ENCODE data around the gene TSGA10. TPM values are rescaled to one million over a fixed set of nuclear protein-coding genes. Genes with fewer than 3 reads are reported as not detected.
A peak's percentile ranks its signal among the peaks of the same experiment; 100 is the strongest.

Gene TSGA10
- total RNA-seq, 1 donor from 2014 or later, result 3.0 TPM

GRCh38 chr2:99180755-99181623 lies 26.2 kb upstream of the TSGA10 start, which contains the start of the genes MITD1 and MRPL30:
TSS of gene MITD1 (minus strand) at chr2:99181058. CDS start at chr2:99180981, 77 bp downstream.
TSS of gene MRPL30 (plus strand) at chr2:99181184. CDS start at chr2:99186204, 5,020 bp downstream.
- DNase-seq (ENCODE audit: low spot score), result peak; percentile 90
- intact Hi-C loops (cut with micrococcal nuclease), result loop anchor here (1.0 to 10.0 kb wide), 6 partner anchors 27 to 1824 kb away; partner anchors contain the start of genes C2orf15, COA5, LIPT1 and REV1
- H3K9me3 Mint-ChIP-seq, result no peaks in the 10 kb centered on the region
- peak within 1 kb of the TSS; percentile 99 for H3K4me3 Mint-ChIP-seq
- peaks cover 36% of the 10 kb centered on the region for H3K4me1 Mint-ChIP-seq (ENCODE audit: low read depth)
- no peaks in the 10 kb centered on the region for H3K27me3 Mint-ChIP-seq (ENCODE audit: insufficient read depth)
- peak within 1 kb of the TSS; percentile 96 for H3K27ac Mint-ChIP-seq
- H3K36me3 Mint-ChIP-seq (ENCODE audit: low read depth), result peaks cover 12% of the 10 kb centered on the region

GRCh38 chr2:99171377-99172140 lies 16.8 kb upstream of the TSGA10 start:
- Mint-ChIP-seq H3K27me3 (ENCODE audit: insufficient read depth) (no peaks in the 10 kb centered on the region), H3K4me1 (ENCODE audit: low read depth) (peaks cover 37% of the 10 kb centered on the region), H3K4me3 (no peak overlapping the region), H3K27ac (no peak overlapping the region), H3K36me3 (ENCODE audit: low read depth) (peaks cover 40% of the 10 kb centered on the region), H3K9me3 (no peaks in the 10 kb centered on the region)
- intact Hi-C loops (cut with micrococcal nuclease), result no loop called here
- no peak for DNase-seq (ENCODE audit: low spot score)

GRCh38 chr2:99169534-99169933 lies 14.8 kb upstream of the TSGA10 start:
- Mint-ChIP-seq H3K36me3 (ENCODE audit: low read depth) (peaks cover 42% of the 10 kb centered on the region), H3K4me3 (no peak overlapping the region), H3K4me1 (ENCODE audit: low read depth) (peaks cover 26% of the 10 kb centered on the region), H3K9me3 (no peaks in the 10 kb centered on the region), H3K27ac (no peak overlapping the region), H3K27me3 (ENCODE audit: insufficient read depth) (no peaks in the 10 kb centered on the region)
- no peak for DNase-seq (ENCODE audit: low spot score)
- intact Hi-C loops (cut with micrococcal nuclease), result no loop called here

- no peak overlapping the region for H3K4me3 Mint-ChIP-seq
- H3K27ac Mint-ChIP-seq, result peak overlapping the region; percentile 11
- no peak for DNase-seq (ENCODE audit: low spot score)
- peaks cover 40% of the 10 kb centered on the region for H3K36me3 Mint-ChIP-seq (ENCODE audit: low read depth)
- peaks cover 15% of the 10 kb centered on the region for H3K4me1 Mint-ChIP-seq (ENCODE audit: low read depth)
- H3K27me3 Mint-ChIP-seq (ENCODE audit: insufficient read depth), result no peaks in the 10 kb centered on the region
- H3K9me3 Mint-ChIP-seq, result no peaks in the 10 kb centered on the region
- intact Hi-C loops (cut with micrococcal nuclease), result no loop called here
Measured at GRCh38 chr2:99166218-99166617, 11.5 kb upstream of the TSGA10 start.

GRCh38 chr2:99159594-99159993 lies 4.9 kb upstream of the TSGA10 start:
- Mint-ChIP-seq H3K9me3 (no peaks in the 10 kb centered on the region), H3K4me3 (no peak overlapping the region), H3K27ac (no peak overlapping the region), H3K4me1 (ENCODE audit: low read depth) (peaks cover 25% of the 10 kb centered on the region), H3K27me3 (ENCODE audit: insufficient read depth) (no peaks in the 10 kb centered on the region), H3K36me3 (ENCODE audit: low read depth) (peaks cover 21% of the 10 kb centered on the region)
- intact Hi-C loops (cut with micrococcal nuclease), result loop anchor here (10.0 kb wide), 2 partner anchors 385 to 715 kb away; partner anchors contain the start of gene INPP4A
- no peak for DNase-seq (ENCODE audit: low spot score)

GRCh38 chr2:99158599-99158998 lies 3.9 kb upstream of the TSGA10 start:
- no peak overlapping the region for H3K4me3 Mint-ChIP-seq
- intact Hi-C loops (cut with micrococcal nuclease), result loop anchor here (10.0 kb wide), 2 partner anchors 384 to 714 kb away; partner anchors contain the start of gene INPP4A
- H3K9me3 Mint-ChIP-seq, result no peaks in the 10 kb centered on the region
- H3K27me3 Mint-ChIP-seq (ENCODE audit: insufficient read depth), result no peaks in the 10 kb centered on the region
- H3K27ac Mint-ChIP-seq, result no peak overlapping the region
- no peak for DNase-seq (ENCODE audit: low spot score)
- H3K4me1 Mint-ChIP-seq (ENCODE audit: low read depth), result peaks cover 25% of the 10 kb centered on the region
- H3K36me3 Mint-ChIP-seq (ENCODE audit: low read depth), result peaks cover 14% of the 10 kb centered on the region

GRCh38 chr2:99156891-99157290 lies 2.1 kb upstream of the TSGA10 start:
- Mint-ChIP-seq H3K4me3 (no peak overlapping the region), H3K4me1 (ENCODE audit: low read depth) (peaks cover 25% of the 10 kb centered on the region), H3K27me3 (ENCODE audit: insufficient read depth) (no peaks in the 10 kb centered on the region), H3K27ac (no peak overlapping the region), H3K9me3 (no peaks in the 10 kb centered on the region), H3K36me3 (ENCODE audit: low read depth) (peaks cover 12% of the 10 kb centered on the region)
- DNase-seq (ENCODE audit: low spot score), result no peak
- intact Hi-C loops (cut with micrococcal nuclease), result loop anchor here (10.0 kb wide), 2 partner anchors 382 to 712 kb away; partner anchors contain the start of gene INPP4A

- no peaks in the 10 kb centered on the region for H3K27me3 Mint-ChIP-seq (ENCODE audit: insufficient read depth)
- DNase-seq (ENCODE audit: low spot score), result no peak
- H3K36me3 Mint-ChIP-seq (ENCODE audit: low read depth), result peaks cover 8% of the 10 kb centered on the region
- H3K9me3 Mint-ChIP-seq, result no peaks in the 10 kb centered on the region
- no peak overlapping the region for H3K4me3 Mint-ChIP-seq
- intact Hi-C loops (cut with micrococcal nuclease), result loop anchor here (1.0 to 10.0 kb wide), 9 partner anchors 13 to 1157 kb away; partner anchors contain the start of genes C2orf15, COA5, INPP4A and MITD1
- H3K4me1 Mint-ChIP-seq (ENCODE audit: low read depth), result peaks cover 31% of the 10 kb centered on the region
- peak overlapping the region; percentile 95 for H3K27ac Mint-ChIP-seq
Measured at GRCh38 chr2:99153921-99154604, 679 bp downstream of the TSGA10 start.

GRCh38 chr2:99152199-99152895 lies 2.4 kb downstream of the TSGA10 start:
- DNase-seq (ENCODE audit: low spot score), result no peak
- no peak overlapping the region for H3K27ac Mint-ChIP-seq
- peaks cover 6% of the 10 kb centered on the region for H3K36me3 Mint-ChIP-seq (ENCODE audit: low read depth)
- no peak overlapping the region for H3K4me3 Mint-ChIP-seq
- peaks cover 28% of the 10 kb centered on the region for H3K4me1 Mint-ChIP-seq (ENCODE audit: low read depth)
- peaks cover 2% of the 10 kb centered on the region for H3K27me3 Mint-ChIP-seq (ENCODE audit: insufficient read depth)
- intact Hi-C loops (cut with micrococcal nuclease), result loop anchor here (5.0 to 10.0 kb wide), 4 partner anchors 378 to 1155 kb away; partner anchors contain the start of genes INPP4A and TMEM131
- H3K9me3 Mint-ChIP-seq, result no peaks in the 10 kb centered on the region

- no peaks in the 10 kb centered on the region for H3K9me3 Mint-ChIP-seq
Measured at GRCh38 chr2:99150706-99151105, 4.0 kb downstream of the TSGA10 start.

GRCh38 chr2:99141110-99142108 lies 13.3 kb downstream of the TSGA10 start, which contains the start of gene C2orf15:
TSS of gene C2orf15 (plus strand) at chr2:99141707. CDS start at chr2:99150559, 8,852 bp downstream.
- no peaks in the 10 kb centered on the region for H3K36me3 Mint-ChIP-seq (ENCODE audit: low read depth)
- peak; percentile 93 for DNase-seq (ENCODE audit: low spot score)
- H3K9me3 Mint-ChIP-seq, result no peaks in the 10 kb centered on the region
- peaks cover 14% of the 10 kb centered on the region for H3K27me3 Mint-ChIP-seq (ENCODE audit: insufficient read depth)
- peak within 1 kb of the TSS; percentile 96 for H3K4me3 Mint-ChIP-seq
- intact Hi-C loops (cut with micrococcal nuclease), result loop anchor here (1.0 to 5.0 kb wide), 6 partner anchors 13 to 1479 kb away; partner anchors contain the start of genes ACTR1B, LIPT1, MITD1 and MRPL30
- H3K27ac Mint-ChIP-seq, result peak within 1 kb of the TSS; percentile 82
- H3K4me1 Mint-ChIP-seq (ENCODE audit: low read depth), result peaks cover 10% of the 10 kb centered on the region

More at GRCh38 chr2:99150706-99151105, 4.0 kb downstream of the TSGA10 start:
- Mint-ChIP-seq H3K27ac (no peak overlapping the region), H3K36me3 (ENCODE audit: low read depth) (peaks cover 3% of the 10 kb centered on the region), H3K4me3 (no peak overlapping the region), H3K4me1 (ENCODE audit: low read depth) (peaks cover 13% of the 10 kb centered on the region), H3K27me3 (ENCODE audit: insufficient read depth) (peaks cover 2% of the 10 kb centered on the region)
- intact Hi-C loops (cut with micrococcal nuclease), result loop anchor here (5.0 to 10.0 kb wide), 4 partner anchors 376 to 1153 kb away; partner anchors contain the start of genes INPP4A and TMEM131
- no peak for DNase-seq (ENCODE audit: low spot score)

All from activated T-helper 1 cell treated with anti-CD3 and anti-CD28 coated beads, Interleukin-12 subunit alpha, Interleukin-12 subunit beta, Interleukin-2, Interleukin-4 antibody, amounts not matched to agents 30 ng/mL and 10 ng/mL and 1 ng/mL, durations not matched to agents 14 hours and 24 hours and 36 hours (primary cell).